Ectodermal cell (in vitro differentiated cells): ENCODE results near the gene TGM5.

Experiments used
- H3K27ac ChIP-seq: 2 replicates; pipeline ENCODE4 v1.7.0; 2013; ENCODE audit warnings: mild to moderate bottlenecking, low read depth, low read length; ENCODE audit not compliant: insufficient read depth, poor library complexity, severe bottlenecking
- H3K27me3 ChIP-seq: 2 replicates; pipeline ENCODE4 v1.7.0; 2013; ENCODE audit warnings: mild to moderate bottlenecking, low read length; ENCODE audit not compliant: insufficient read depth, control insufficient read depth, poor library complexity, severe bottlenecking
- H3K36me3 ChIP-seq: one replicate; pipeline ENCODE4 v1.7.0; 2013; ENCODE audit warnings: low read length; ENCODE audit not compliant: control insufficient read depth, insufficient read depth
- H3K4me1 ChIP-seq: one replicate; pipeline ENCODE4 v1.7.0; 2013; ENCODE audit warnings: low read length; ENCODE audit not compliant: control insufficient read depth, insufficient read depth
- H3K4me3 ChIP-seq: 2 replicates; pipeline ENCODE4 v1.7.0; 2013; ENCODE audit warnings: low read depth, low read length, control low read depth; ENCODE audit not compliant: insufficient read depth
- H3K9me3 ChIP-seq: 2 replicates; pipeline ENCODE4 v1.7.0; 2013; ENCODE audit warnings: mild to moderate bottlenecking, low read length, moderate library complexity; ENCODE audit not compliant: control insufficient read depth
- WGBS, 2 experiments: methylation state at CpG; one replicate each; pipeline ENCODE4 v1.1.7; 2013; ENCODE audit warnings: missing lambda C conversion rate in 2 of 2; 5-methylcytosine and 5-hydroxymethylcytosine counted together

Gene TGM5

DNA sequence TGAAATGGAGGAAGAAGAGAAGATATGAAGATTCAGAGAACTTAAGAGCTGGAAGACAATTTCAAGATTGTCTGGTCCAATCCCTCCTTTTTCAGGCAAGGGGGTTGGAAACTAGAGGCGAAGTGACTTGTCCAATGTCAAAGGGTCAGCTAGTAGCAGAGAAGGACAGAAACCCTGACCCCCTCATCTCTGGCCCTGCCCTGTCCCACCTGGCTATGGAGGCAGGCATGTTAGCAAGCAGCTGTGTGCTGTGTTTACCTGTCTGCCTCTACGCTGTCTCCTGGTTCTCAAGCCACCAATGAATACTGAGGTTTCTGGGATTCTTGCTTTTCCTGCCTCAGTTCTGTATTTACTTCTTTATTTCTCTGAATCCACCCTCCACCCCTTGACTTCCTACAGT is 342 bp downstream of the TGM5 start:
- Histone ChIP-seq H3K9me3 (no peaks in the 10 kb centered on the region), H3K27ac (no peak overlapping the region), H3K4me1 (no peaks in the 10 kb centered on the region), H3K27me3 (peaks cover 4% of the 10 kb centered on the region), H3K36me3 (no peaks in the 10 kb centered on the region), H3K4me3 (no peak overlapping the region)
- 93 to 98% methylated on average over 2 of the region's 2 CpGs for WGBS, 2 experiments

DNA sequence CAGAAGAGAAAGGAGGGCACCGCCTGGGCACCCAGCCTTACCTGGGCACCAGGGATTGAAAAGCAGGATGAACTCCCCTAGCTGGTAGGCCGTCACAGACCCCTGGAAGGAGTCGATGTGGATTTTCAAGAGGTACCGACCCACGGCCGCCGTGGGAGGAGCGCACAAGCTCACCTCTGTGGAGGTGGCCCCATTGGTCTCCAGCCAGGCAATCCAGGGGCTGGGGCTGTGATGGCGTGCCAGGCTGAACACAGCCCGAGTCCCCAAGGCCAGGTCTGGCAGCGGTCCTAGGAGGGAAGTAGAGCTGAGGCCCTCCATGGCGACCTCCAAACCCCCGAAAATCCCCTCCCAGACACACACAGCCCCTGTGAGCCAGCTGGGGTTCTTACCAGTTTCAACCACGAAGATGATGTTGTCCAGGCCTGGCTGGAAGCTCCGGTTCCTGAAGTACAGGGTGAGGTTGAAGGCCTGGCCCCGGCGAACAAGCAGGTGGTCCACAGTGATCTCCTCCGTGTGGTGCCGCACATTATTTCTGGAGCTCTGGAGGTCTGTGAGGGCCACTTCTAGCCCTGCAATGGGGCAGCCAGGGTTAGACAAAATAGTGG is 6.6 kb downstream of the TGM5 start:
- Histone ChIP-seq H3K27me3 (peaks cover under 1% of the 10 kb centered on the region), H3K4me3 (no peak overlapping the region), H3K4me1 (no peaks in the 10 kb centered on the region), H3K27ac (no peak overlapping the region), H3K36me3 (no peaks in the 10 kb centered on the region), H3K9me3 (no peaks in the 10 kb centered on the region)
- 92 to 93% methylated on average over 19 of the region's 19 CpGs for WGBS, 2 experiments

DNA sequence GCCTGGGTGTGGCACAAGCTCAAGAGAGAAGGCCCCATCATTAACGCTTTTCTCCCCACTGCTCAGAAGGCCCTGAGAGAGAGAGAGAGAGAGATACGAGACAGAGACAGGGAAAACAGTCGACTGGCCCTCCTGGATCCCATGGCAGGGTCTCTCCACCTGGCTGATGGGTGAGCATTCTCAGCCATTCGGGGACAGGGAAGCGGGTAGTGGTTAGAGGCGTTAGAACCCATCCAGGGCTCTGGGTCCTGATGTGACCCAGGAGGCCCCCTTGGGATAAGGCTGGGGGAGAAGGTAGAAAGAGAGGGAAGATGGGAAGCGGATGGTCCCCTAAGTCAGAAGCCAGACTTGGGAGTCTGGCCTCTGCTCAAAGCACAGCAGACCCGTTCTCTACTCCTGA is 7.9 kb downstream of the TGM5 start:
- H3K27ac ChIP-seq, result no peak overlapping the region
- H3K4me3 ChIP-seq, result no peak overlapping the region
- H3K36me3 ChIP-seq, result no peaks in the 10 kb centered on the region
- no peaks in the 10 kb centered on the region for H3K9me3 ChIP-seq
- H3K4me1 ChIP-seq, result no peaks in the 10 kb centered on the region
- 89 to 93% methylated on average over 8 of the region's 8 CpGs for WGBS, 2 experiments
- H3K27me3 ChIP-seq, result no peaks in the 10 kb centered on the region

DNA sequence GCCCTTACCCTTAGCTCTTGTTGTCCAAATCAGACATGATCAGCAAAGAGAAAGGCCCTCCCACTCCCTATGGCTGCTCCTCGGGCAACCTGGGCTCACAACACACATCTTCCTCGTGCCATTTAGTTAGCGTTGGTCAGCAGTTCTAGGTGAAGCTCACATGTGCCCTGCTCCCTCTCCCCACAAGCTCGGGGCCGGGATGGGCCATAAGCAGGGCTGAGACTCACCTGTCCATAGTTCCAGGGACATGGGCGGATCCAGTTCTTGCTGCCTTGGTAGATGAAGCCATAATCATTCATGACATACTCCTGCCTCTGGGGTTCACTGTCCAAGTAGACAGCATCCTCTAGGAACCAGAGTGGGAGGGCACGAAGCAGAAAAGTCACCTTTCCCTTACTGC is 10.4 kb downstream of the TGM5 start:
- WGBS, 2 experiments, result 86 to 87% methylated on average over 7 of the region's 7 CpGs

DNA sequence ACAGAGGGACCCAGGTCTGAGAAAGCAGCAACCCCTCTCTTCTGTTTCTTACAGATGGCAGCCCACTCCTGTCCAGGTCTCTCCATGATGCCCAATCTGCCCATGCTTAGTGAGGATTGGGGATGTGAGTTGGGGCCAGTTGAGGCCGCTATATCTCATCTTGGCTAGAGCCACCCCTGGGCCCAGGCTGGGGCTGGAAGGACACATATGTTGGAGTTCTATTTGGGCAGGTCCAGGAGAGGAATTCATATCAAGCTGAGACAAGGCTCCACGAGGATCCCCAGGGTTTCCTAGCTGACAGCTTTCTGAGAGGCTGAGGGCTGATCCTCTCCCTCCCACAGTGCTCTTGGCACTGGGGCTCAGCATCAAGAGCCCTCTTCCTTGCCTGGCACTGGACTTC is 11.4 kb downstream of the TGM5 start:
- WGBS, 2 experiments, result 86 to 87% methylated on average over 2 of the region's 2 CpGs
- no peaks in the 10 kb centered on the region for H3K27me3 ChIP-seq
- H3K9me3 ChIP-seq, result no peaks in the 10 kb centered on the region
- H3K4me3 ChIP-seq, result no peak overlapping the region
- H3K36me3 ChIP-seq, result no peaks in the 10 kb centered on the region
- no peak overlapping the region for H3K27ac ChIP-seq
- H3K4me1 ChIP-seq, result no peaks in the 10 kb centered on the region

More for the DNA sequence above, 10.4 kb downstream of the TGM5 start:
- Histone ChIP-seq H3K4me3 (no peak overlapping the region), H3K27me3 (no peaks in the 10 kb centered on the region), H3K9me3 (no peaks in the 10 kb centered on the region), H3K36me3 (no peaks in the 10 kb centered on the region), H3K27ac (no peak overlapping the region), H3K4me1 (no peaks in the 10 kb centered on the region)

DNA sequence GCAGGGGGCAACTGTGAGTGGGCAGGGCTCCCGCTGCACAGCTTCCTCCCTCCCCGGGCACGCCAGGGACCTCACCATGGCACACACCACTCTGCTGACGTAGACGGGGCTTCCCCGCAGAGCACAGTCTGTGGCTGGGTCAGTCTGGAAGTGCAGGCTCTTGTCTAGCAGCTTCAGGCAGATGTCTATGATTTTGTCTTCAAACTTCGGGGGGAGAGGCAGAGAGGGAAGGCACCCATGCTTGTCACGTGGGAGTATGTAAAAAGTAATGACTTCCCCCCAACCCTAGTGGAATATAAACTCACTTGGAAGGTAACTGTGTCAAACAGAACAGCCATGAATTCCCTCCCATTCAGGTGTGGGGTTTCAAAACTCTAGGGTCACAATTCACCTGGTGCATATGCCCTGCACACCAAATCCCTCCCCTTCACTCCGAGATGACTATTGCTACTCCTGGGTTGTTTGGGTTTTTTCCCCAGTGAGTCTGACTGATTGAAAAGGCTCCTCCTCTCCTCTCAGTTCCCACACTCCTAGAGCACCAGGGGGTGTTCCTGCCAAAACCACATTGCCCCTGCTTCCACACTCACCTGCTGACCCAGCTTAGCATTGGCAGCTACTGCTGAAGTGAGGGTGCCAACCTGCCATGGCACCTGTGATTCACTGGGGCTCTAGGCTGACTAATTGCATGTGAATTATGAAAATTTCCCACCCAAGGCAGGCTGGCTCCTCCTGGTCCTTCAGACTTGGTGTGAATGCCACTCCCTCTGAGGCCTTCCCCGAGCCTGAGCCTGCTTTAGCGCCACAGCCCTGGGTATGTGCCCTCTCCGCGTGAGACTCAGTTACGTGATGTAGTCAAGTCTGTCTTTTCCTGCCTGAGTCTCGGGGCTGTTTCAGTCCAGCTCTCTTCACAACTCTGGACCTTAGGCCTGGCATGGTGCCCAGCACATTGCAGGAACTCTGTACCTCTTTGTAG is 13.0 kb downstream of the TGM5 start:
- H3K27ac ChIP-seq, result no peak overlapping the region
- no peaks in the 10 kb centered on the region for H3K27me3 ChIP-seq
- no peaks in the 10 kb centered on the region for H3K4me1 ChIP-seq
- no peak overlapping the region for H3K4me3 ChIP-seq
- WGBS, 2 experiments, result 87 to 88% methylated on average over 14 to 15 of the region's 15 CpGs
- H3K36me3 ChIP-seq, result no peaks in the 10 kb centered on the region
- H3K9me3 ChIP-seq, result no peaks in the 10 kb centered on the region

DNA sequence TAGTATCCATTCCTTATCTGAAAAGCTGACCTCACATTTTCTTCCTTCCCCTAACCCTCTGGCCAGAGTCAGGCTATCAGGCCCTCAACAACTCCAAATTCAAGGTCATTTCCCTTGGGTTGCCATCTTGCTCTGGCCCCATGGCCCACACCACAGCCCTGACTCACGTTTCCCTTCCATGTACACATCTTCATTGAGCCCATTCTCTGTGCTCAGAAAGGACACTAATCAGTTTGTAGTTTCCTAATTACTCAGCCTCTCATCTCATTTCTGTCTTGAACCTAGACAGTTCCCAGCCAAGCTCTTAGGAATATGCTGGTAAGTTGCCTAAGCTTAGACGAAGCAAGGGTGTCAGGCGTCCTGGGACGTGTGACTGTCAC is 14.9 kb downstream of the TGM5 start:
- H3K36me3 ChIP-seq, result no peaks in the 10 kb centered on the region
- no peak overlapping the region for H3K4me3 ChIP-seq
- H3K4me1 ChIP-seq, result no peaks in the 10 kb centered on the region
- no peaks in the 10 kb centered on the region for H3K9me3 ChIP-seq
- WGBS, 2 experiments, result 94 to 96% methylated on average over 4 of the region's 4 CpGs
- H3K27ac ChIP-seq, result no peak overlapping the region
- H3K27me3 ChIP-seq, result no peaks in the 10 kb centered on the region

DNA sequence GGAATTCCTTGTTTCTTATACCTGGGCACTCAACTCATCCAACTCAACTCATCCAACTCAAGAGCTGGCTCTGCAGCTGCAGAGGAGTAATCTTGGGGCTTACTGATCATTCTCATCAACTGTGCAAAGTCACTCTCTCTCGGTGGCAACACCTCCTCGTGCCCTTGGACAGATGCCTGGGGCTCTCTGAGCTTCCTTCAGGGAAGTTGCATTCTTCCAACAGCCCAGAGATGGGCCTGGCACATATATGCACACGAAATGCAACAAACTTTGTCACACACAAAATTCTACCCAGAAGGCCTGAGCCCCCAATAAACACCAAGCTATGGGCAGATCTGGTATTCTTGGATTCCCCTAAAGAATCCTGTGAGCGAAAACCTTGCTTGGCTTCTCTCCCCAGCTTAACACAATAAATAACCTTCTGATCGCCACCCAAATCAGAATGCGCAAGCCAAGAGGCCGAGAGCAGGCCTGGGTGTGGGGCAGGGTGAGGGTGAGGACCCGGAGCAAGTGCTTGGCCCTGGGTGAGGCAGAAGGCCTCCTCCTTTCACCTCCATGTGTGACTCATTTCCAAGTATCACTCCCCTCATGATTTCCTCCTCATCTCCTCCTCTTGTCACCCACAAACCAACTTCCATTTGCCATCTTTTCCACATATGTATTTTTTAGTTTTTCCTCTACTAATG is 15.4 kb downstream of the TGM5 start:
- WGBS, 2 experiments, result 93 to 94% methylated on average over 8 of the region's 8 CpGs

DNA sequence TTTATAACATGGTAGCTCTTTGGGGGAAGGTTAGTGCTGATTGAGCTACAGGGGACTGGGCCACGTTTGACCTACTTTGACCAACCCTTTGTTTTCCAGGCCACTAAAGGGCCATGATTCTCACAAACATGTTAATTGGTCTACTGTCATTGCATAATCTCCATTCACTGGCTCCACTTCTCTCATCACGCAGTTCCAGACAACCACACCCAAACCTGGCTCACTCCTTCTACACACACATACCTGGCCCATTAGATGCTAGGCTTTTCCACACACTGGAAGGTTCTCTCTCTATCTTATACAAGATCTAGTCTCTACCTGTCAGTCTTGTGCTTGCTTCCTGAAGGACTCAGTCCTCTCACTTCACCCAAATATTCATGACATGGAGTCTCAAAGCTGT is 15.9 kb downstream of the TGM5 start:
- Histone ChIP-seq H3K4me3 (no peak overlapping the region), H3K27ac (no peak overlapping the region), H3K4me1 (no peaks in the 10 kb centered on the region), H3K27me3 (no peaks in the 10 kb centered on the region), H3K9me3 (no peaks in the 10 kb centered on the region), H3K36me3 (no peaks in the 10 kb centered on the region)
- 78 to 81% methylated on average over 2 of the region's 2 CpGs for WGBS, 2 experiments

More for the DNA sequence above, 15.4 kb downstream of the TGM5 start:
- no peak overlapping the region for H3K27ac ChIP-seq
- no peaks in the 10 kb centered on the region for H3K36me3 ChIP-seq
- no peaks in the 10 kb centered on the region for H3K4me1 ChIP-seq
- H3K4me3 ChIP-seq, result no peak overlapping the region
- H3K27me3 ChIP-seq, result no peaks in the 10 kb centered on the region
- no peaks in the 10 kb centered on the region for H3K9me3 ChIP-seq

DNA sequence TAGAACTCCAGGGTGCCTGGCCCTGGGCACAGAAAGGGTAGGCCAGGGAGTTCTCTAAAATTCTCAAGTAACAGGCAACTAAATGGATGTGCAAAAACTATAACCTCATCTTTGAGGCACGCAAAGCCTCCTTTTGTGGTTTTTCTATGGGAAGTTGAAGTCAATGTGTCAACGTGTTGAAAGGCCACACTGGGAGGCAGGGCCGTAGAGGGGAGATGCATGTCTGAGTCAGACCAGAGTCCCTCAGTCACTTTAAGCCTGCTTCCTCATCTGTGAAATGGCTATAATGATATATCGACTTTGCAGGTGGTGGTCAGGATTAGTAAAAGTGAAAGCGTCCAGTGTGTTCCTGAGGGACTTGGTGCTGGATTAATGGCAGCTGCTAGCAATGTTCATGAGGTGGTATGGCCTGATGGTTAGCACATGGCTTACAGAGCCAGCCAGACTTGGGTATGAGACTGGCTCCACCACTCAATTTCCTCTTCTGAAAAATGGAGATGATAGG is 17.0 kb downstream of the TGM5 start:
- Histone ChIP-seq H3K36me3 (no peaks in the 10 kb centered on the region), H3K27ac (no peak overlapping the region), H3K4me1 (no peaks in the 10 kb centered on the region), H3K4me3 (no peak overlapping the region), H3K27me3 (no peaks in the 10 kb centered on the region), H3K9me3 (no peaks in the 10 kb centered on the region)
- 69 to 71% methylated on average over 5 of the region's 5 CpGs for WGBS, 2 experiments
